SK-N-SH treated with all-trans-retinoic acid at 6 μM for 48 hours (cell line): Measurements from ENCODE around the gene FGD3.

Source experiments
- ARNTL ChIP-seq: fragments of 450-650 bp; formaldehyde crosslinking; IDR thresholded peaks from 2 replicates; pipeline ENCODE4 v1.5.0; 2020; ENCODE audit warnings: low read depth, mild to moderate bottlenecking, moderate library complexity, borderline replicate concordance
- CREB5 ChIP-seq: fragments of 250-450 bp; sonication (Bioruptor Pico); IDR thresholded peaks from 2 replicates; pipeline ENCODE4 v1.5.1; 2020; ENCODE audit warnings: low read depth, mild to moderate bottlenecking, moderate library complexity
- POU6F1 ChIP-seq: fragments of 250-450 bp; sonication (Bioruptor Pico); IDR thresholded peaks from 2 replicates; pipeline ENCODE4 v1.8.0; 2021; ENCODE audit warnings: low read depth, mild to moderate bottlenecking, moderate library complexity, borderline replicate concordance
- RARB ChIP-seq: fragments of 250-450 bp; sonication (Bioruptor Pico); IDR thresholded peaks from 2 replicates; pipeline ENCODE4 v1.8.0; 2021; ENCODE audit warnings: mild to moderate bottlenecking, moderate library complexity
- ZNF565 ChIP-seq: fragments of 450-650 bp; formaldehyde crosslinking; conservative IDR thresholded peaks from 2 replicates; pipeline ENCODE4 v1.5.0; 2020; ENCODE audit warnings: low read depth, mild to moderate bottlenecking, moderate library complexity
- ZNF70 ChIP-seq: fragments of 450-650 bp; formaldehyde crosslinking; IDR thresholded peaks from 2 replicates; pipeline ENCODE4 v1.5.0; 2020; ENCODE audit warnings: mild to moderate bottlenecking, moderate library complexity

DNA sequence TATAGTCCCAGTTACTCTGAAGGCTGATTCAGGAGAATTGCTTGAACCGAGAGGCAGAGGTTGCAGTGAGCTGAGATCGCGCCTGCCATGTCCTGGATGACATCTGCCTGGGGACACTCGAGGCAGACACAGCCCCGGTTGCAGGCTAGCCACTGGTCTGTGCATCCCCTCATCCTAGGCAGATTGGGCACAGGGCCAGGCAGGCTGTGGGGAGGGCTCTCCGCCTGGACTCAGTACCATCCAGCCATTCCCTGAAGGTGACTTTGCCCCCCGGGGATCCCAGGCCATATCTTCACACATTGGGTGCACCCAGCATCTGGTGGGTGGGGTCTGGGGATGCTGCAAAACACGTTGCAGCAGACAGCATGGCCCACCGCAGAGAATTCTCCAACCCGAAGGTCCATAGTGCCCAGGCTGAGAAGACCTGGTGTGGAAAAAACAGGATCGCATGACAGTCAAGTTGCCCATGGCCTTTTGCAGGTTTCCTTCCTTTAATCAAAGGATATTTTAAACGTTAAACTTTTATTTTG is 60.3 kb downstream of the FGD3 start:
- no peak for TF ChIP-seq ARNTL (CRISPR knock-in tag)
- no peak for TF ChIP-seq CREB5
- no peak for TF ChIP-seq ZNF565 (CRISPR knock-in tag)
- TF ChIP-seq POU6F1 (CRISPR knock-in tag) = no peak
- TF ChIP-seq RARB (CRISPR knock-in tag) = no peak
- TF ChIP-seq ZNF70 = no peak
